Neural crest cell (in vitro differentiated cells): Measurements from ENCODE around the gene UTRN. TPM values are rescaled to one million over a fixed set of nuclear protein-coding genes. Genes with fewer than 3 reads are reported as not detected.
A peak's percentile ranks its signal among the peaks of the same experiment; 100 is the strongest.

Experiments
- DNase-seq: peaks from one replicate; pipeline ENCODE4 v3.0.0; 2021; ENCODE audit warnings: low read depth, mixed read lengths, low spot score
- H3K27ac Mint-ChIP-seq: one replicate; pipeline ENCODE4 v1.8.0; 2021; ENCODE audit warnings: mild to moderate bottlenecking, mixed read lengths; ENCODE audit not compliant: unreplicated experiment
- H3K27me3 Mint-ChIP-seq: 2 replicates; pipeline ENCODE4 v1.8.0; 2021; ENCODE audit warnings: low read depth, mild to moderate bottlenecking, mixed read lengths
- H3K36me3 Mint-ChIP-seq: 2 replicates; pipeline ENCODE4 v1.8.0; 2021; ENCODE audit warnings: low read depth, mild to moderate bottlenecking, mixed read lengths
- H3K4me1 Mint-ChIP-seq: 2 replicates; pipeline ENCODE4 v1.8.0; 2021; ENCODE audit warnings: mixed read lengths
- H3K4me3 Mint-ChIP-seq: one replicate; pipeline ENCODE4 v1.8.0; 2021; ENCODE audit warnings: mild to moderate bottlenecking, mixed read lengths
- H3K9me3 Mint-ChIP-seq: 2 replicates; pipeline ENCODE4 v1.8.0; 2021; ENCODE audit warnings: mixed read lengths
- total RNA-seq: library from RNA; stranded (reverse); gene quantifications from 2 replicates; pipeline ENCODE4 v1.2.1, GENCODE V29; 2021
- TF ChIP-seq, protein P1 (sequence below): fragments of 200-600 bp; sonication (generic); conservative IDR thresholded peaks from 2 replicates; pipeline ENCODE4 v1.5.0; 2021; ENCODE audit warnings: antibody characterized with exemption, mild to moderate bottlenecking

UTRN gene
- total RNA-seq, 1 donor from 2014 or later = 74.0 TPM

DNA sequence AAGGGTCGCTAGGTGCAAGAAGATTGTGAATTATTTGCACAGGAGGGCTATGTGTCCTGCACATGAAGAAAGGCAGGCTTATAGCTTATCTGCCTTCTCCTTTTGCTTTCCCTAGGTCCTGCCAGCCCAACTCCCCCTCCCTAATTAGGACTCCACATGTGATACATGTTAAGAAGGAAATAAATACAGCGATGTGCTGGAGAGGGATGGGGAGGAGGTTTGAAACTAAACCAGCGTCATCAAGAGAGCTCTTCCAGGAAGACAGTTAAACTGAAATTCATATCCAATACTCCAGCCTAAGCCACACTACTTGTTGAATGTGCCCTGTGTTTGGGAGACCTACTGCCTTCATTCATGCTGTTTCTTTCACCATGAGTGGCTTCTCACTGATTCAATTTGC is 34.9 kb upstream of the UTRN start:
- H3K9me3 Mint-ChIP-seq = peaks cover 4% of the 10 kb centered on the region
- H3K36me3 Mint-ChIP-seq = peaks cover 3% of the 10 kb centered on the region
- no peaks in the 10 kb centered on the region for H3K4me1 Mint-ChIP-seq
- TF ChIP-seq, protein P1, sequence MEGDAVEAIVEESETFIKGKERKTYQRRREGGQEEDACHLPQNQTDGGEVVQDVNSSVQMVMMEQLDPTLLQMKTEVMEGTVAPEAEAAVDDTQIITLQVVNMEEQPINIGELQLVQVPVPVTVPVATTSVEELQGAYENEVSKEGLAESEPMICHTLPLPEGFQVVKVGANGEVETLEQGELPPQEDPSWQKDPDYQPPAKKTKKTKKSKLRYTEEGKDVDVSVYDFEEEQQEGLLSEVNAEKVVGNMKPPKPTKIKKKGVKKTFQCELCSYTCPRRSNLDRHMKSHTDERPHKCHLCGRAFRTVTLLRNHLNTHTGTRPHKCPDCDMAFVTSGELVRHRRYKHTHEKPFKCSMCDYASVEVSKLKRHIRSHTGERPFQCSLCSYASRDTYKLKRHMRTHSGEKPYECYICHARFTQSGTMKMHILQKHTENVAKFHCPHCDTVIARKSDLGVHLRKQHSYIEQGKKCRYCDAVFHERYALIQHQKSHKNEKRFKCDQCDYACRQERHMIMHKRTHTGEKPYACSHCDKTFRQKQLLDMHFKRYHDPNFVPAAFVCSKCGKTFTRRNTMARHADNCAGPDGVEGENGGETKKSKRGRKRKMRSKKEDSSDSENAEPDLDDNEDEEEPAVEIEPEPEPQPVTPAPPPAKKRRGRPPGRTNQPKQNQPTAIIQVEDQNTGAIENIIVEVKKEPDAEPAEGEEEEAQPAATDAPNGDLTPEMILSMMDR = no peak
- no peak overlapping the region for H3K4me3 Mint-ChIP-seq
- H3K27ac Mint-ChIP-seq = peak overlapping the region; percentile 69
- DNase-seq = no peak
- no peaks in the 10 kb centered on the region for H3K27me3 Mint-ChIP-seq

DNA sequence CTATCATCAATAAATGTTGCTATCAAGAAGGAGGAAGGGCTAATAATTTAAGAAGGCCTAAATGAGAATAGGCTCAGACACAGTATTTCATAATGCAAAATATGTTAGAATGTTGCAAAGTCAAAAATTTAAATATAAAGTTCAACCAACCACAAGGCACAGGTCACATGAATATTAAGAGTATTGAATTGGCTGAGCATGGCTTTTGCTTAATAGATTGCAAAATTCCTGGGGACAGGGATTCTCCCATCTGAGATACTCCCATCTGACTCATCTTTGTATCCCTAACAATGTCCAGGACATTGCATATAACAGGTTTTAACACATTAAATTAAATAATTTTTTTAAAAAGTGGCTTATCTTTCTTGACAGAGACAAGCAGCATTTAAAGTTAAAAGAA is 32.9 kb upstream of the UTRN start:
- Mint-ChIP-seq H3K36me3 (no peaks in the 10 kb centered on the region), H3K27me3 (no peaks in the 10 kb centered on the region), H3K4me1 (no peaks in the 10 kb centered on the region), H3K4me3 (no peak overlapping the region), H3K27ac (no peak overlapping the region), H3K9me3 (peaks cover 3% of the 10 kb centered on the region)
- TF ChIP-seq, protein P1 = no peak
- DNase-seq = no peak

DNA sequence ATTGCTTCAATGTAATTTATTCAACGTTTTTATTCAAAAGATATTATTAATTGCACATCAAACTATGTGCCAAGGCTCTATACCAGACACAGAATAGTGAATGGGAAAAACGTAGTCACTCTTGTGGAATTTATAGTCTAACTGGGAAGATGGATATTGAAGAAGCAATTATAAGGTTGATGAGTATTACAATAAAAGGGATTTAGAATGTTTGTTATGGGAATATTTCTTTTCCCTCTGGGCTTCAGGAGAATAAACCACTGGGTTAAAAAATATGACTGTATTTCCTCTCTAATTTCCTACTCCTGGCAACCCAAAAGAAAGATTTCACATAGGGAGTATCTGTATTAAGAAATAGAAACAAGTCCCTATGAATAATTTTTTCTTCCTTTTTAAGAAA is 25.1 kb upstream of the UTRN start:
- Mint-ChIP-seq H3K9me3 (peaks cover 6% of the 10 kb centered on the region), H3K27me3 (no peaks in the 10 kb centered on the region), H3K4me1 (peaks cover 12% of the 10 kb centered on the region), H3K27ac (no peak overlapping the region), H3K36me3 (peaks cover 2% of the 10 kb centered on the region), H3K4me3 (no peak overlapping the region)
- DNase-seq = no peak
- TF ChIP-seq, protein P1 = no peak

DNA sequence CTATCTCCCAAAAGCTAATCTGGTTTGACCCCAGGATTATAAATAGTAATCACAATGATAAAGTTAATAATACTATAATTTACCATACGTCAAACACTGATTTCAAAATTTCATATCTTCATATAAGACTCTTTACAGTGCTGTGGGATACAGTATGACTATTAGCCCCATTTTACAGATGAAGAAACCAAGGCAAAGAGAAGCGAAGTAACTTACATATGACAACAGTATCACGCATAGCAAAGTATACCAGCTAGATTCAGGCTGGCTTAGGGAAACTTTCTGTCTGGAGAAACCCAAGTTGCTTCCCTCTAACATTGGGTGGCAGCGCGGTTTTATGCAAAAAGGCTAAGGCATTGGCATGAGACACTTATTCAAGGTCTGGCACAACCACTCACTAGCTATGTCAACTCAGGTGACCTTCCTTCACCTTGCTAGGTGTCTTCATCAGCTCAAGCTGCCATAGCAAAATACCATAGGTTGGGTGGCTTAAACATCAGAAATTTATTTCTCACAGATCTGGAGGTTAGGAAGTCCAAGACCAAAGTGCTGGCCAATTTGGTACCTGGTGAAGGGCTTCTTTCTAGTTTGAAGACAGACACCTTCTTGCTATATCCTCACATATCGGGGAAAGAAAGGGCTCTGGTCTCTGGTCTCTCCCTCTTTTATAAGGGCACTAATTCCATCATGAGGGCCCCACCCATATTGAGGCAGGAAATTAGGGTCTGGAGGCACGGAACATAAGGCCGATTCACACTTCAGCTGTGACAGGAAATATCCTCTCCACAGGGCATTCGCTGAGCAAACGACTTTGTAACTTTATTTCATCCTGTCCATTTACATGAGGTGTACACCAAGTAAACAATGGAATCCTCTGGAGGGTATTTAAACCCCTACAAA is 22.4 kb upstream of the UTRN start:
- Mint-ChIP-seq H3K4me3 (no peak overlapping the region), H3K27me3 (no peaks in the 10 kb centered on the region), H3K36me3 (peaks cover 2% of the 10 kb centered on the region), H3K27ac (no peak overlapping the region), H3K4me1 (peaks cover 27% of the 10 kb centered on the region), H3K9me3 (peaks cover 4% of the 10 kb centered on the region)
- TF ChIP-seq, protein P1 = no peak
- DNase-seq = no peak

DNA sequence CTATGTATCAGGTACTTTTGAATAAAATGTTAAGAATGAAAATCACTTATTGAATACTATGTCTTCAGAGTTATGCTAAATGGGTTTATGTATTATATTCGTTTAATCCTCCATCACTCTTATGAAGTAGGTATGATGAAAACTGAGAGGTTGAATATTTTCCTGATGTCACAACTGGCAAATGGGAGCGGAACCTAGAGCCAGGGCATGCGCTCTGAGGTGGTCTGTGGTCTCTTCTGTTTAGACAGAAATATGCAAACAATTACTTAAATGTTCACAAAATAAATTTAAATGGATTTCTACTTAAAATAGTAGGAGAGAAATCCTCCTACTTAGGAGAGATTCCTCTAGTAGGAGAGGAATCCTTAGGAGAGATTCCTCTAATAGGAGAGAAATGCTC is 21.3 kb upstream of the UTRN start:
- H3K36me3 Mint-ChIP-seq = peaks cover 4% of the 10 kb centered on the region
- TF ChIP-seq, protein P1 = no peak
- H3K9me3 Mint-ChIP-seq = peaks cover 8% of the 10 kb centered on the region
- no peak for DNase-seq
- no peak overlapping the region for H3K27ac Mint-ChIP-seq
- H3K4me3 Mint-ChIP-seq = no peak overlapping the region
- peaks cover 27% of the 10 kb centered on the region for H3K4me1 Mint-ChIP-seq
- no peaks in the 10 kb centered on the region for H3K27me3 Mint-ChIP-seq
